ENCODE data around the gene NUP93.

Gene NUP93

DNA sequence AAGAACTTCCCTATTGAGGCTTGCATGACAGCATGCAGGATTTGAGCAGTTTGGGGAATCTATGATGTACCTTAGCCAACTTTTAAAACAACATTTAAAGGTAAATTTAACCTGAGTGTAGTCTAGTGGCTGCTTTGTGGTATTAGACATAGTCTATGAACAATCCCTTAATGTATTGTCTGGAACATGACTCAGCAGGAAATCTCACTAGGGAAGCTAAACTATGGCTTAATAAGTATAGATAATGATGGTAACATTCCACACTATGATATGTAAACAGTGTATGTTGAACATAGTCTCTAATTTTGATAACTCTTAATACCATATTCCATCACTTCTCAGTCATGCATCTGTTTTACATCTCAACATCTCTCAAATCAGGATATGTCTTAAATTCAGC is 83.0 kb downstream of the NUP93 start:
- Mint-ChIP-seq H3K27ac (no peak overlapping the region), H3K4me1 (peaks cover 13% of the 10 kb centered on the region), H3K4me3 (no peak overlapping the region), H3K27me3 (ENCODE audit: low read depth) (no peaks in the 10 kb centered on the region), H3K9me3 (no peaks in the 10 kb centered on the region), H3K36me3 (ENCODE audit: low read depth) (no peaks in the 10 kb centered on the region)
- TF ChIP-seq, protein P1, sequence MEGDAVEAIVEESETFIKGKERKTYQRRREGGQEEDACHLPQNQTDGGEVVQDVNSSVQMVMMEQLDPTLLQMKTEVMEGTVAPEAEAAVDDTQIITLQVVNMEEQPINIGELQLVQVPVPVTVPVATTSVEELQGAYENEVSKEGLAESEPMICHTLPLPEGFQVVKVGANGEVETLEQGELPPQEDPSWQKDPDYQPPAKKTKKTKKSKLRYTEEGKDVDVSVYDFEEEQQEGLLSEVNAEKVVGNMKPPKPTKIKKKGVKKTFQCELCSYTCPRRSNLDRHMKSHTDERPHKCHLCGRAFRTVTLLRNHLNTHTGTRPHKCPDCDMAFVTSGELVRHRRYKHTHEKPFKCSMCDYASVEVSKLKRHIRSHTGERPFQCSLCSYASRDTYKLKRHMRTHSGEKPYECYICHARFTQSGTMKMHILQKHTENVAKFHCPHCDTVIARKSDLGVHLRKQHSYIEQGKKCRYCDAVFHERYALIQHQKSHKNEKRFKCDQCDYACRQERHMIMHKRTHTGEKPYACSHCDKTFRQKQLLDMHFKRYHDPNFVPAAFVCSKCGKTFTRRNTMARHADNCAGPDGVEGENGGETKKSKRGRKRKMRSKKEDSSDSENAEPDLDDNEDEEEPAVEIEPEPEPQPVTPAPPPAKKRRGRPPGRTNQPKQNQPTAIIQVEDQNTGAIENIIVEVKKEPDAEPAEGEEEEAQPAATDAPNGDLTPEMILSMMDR (IDR thresholded peaks at IDR 0.05; ENCODE audit: unreplicated experiment in 3 of 3) = no peak

DNA sequence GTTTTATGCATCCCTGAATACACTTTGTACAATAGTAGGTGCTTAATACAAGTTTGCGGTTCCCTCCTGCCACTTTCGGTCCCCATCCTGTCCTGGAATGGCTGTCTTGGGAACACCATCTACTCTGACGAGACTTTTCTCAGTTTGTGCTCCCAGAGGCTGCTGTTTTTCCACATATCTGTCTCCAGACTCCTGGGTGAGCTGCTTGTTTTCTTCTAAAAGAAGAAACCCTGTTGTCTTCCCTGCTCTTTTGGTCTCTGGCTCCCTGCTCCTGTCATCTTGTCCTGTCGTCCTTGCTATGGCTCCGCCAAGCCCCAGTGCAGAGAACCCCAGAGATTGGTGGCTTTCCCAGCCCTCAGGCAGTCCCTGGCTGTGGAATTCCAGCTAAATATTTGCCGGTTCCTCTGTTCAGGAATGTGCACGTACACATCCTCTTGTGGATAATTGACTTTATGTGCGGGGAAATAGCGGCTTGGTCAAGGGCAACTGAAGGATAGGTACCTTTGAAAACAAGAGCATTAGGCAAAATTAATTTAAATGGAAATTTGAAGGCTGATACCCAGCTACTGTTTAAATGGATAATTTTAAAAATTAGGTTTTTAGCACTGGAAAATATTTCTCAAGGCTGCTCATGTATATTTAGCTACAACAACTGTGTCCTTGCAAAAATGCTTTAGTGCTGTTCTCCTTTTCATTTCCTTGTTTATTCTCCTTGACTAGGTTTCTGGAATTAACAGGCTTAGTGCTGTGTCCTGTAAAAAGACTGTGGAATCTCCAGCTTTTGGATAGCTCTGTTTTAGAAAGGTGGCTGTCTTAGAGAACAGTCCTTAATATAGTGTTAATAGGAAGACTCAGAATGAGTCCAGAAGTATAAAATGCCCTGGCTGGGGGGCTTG is 84.9 kb downstream of the NUP93 start:
- no peaks in the 10 kb centered on the region for H3K27me3 Mint-ChIP-seq (ENCODE audit: low read depth)
- peaks cover 2% of the 10 kb centered on the region for H3K36me3 Mint-ChIP-seq (ENCODE audit: low read depth)
- TF ChIP-seq, protein P1 (IDR thresholded peaks at IDR 0.05; ENCODE audit: unreplicated experiment in 3 of 3) = no peak
- peak overlapping the region; percentile 33 to 84 (median 54) for H3K27ac Mint-ChIP-seq
- peaks cover 13% of the 10 kb centered on the region for H3K4me1 Mint-ChIP-seq
- H3K4me3 Mint-ChIP-seq = peak overlapping the region in 1 of 3 experiments; percentile 31
- no peaks in the 10 kb centered on the region for H3K9me3 Mint-ChIP-seq

DNA sequence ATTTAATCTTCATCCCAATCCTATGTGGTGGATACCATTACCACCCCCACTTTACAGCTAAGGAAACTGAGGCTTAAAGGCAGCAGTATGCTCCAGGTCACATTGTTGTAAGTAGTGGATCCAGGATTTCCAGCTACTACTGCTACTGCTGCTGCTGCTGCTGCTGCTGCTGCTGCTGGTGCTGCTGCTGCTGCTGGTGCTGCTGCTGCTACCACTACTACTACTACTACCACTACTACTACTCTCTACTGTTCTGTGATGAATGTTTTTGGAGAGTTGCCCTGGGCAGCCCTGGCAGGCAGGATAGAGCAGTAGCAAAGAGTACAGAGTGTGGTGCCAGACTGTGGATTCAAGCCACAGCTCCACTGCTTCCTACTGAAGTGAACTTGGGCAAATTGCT is 85.8 kb downstream of the NUP93 start:
- no peak overlapping the region for H3K4me3 Mint-ChIP-seq
- TF ChIP-seq, protein P1 (IDR thresholded peaks at IDR 0.05; ENCODE audit: unreplicated experiment in 3 of 3) = no peak
- peaks cover 5% of the 10 kb centered on the region for H3K36me3 Mint-ChIP-seq (ENCODE audit: low read depth)
- H3K4me1 Mint-ChIP-seq = peaks cover 13% of the 10 kb centered on the region
- no peaks in the 10 kb centered on the region for H3K9me3 Mint-ChIP-seq
- no peaks in the 10 kb centered on the region for H3K27me3 Mint-ChIP-seq (ENCODE audit: low read depth)
- H3K27ac Mint-ChIP-seq = peak overlapping the region in 2 of 3 experiments; percentile 25 to 84

DNA sequence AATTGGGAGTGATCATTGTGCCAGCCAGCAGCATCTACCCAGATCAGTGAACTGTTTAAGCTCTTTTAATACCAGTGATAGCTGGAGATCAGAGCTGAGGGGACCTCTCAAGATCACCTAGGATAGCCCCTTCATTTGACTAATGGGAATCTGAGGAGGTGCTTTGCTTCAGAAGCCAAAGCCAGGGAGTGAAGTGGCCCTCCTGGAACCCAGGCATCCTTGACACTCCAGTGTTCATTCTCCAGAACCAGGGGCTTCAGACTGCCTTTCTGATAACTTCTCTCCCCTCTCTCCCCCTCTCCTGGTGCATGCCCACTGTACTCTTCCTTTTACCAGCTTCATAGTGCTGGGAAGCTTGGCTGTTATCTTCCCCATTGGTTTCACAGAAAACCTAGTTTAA is 87.1 kb downstream of the NUP93 start:
- Mint-ChIP-seq H3K4me3 (no peak overlapping the region), H3K9me3 (no peaks in the 10 kb centered on the region), H3K27ac (no peak overlapping the region), H3K27me3 (ENCODE audit: low read depth) (no peaks in the 10 kb centered on the region), H3K36me3 (ENCODE audit: low read depth) (peaks cover 10% of the 10 kb centered on the region), H3K4me1 (peaks cover 13% of the 10 kb centered on the region)
- TF ChIP-seq, protein P1 (IDR thresholded peaks at IDR 0.05; ENCODE audit: unreplicated experiment in 3 of 3) = no peak

DNA sequence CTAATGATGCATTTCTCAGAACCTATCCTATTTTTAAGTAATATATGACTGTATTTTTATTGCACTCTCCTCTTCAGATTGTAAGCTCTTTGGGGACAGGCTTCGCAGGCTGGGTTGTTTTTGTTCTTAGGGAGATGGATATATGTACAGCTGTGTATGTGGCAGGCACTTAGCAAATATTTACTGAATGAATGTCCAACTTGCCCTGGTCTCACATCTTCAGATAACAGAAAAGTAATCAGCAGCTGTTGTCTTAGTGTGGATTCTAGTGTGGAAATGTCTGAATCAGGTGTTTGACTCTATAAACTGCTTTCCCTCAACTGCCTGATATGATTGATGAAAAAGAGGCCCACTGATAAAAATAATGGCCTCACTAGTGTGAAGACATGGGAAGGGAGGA is 88.0 kb downstream of the NUP93 start:
- H3K27ac Mint-ChIP-seq = no peak overlapping the region
- H3K27me3 Mint-ChIP-seq (ENCODE audit: low read depth) = no peaks in the 10 kb centered on the region
- H3K4me1 Mint-ChIP-seq = peaks cover 13% of the 10 kb centered on the region
- TF ChIP-seq, protein P1 (IDR thresholded peaks at IDR 0.05; ENCODE audit: unreplicated experiment in 3 of 3) = no peak
- H3K36me3 Mint-ChIP-seq (ENCODE audit: low read depth) = peaks cover 10% of the 10 kb centered on the region
- H3K9me3 Mint-ChIP-seq = no peaks in the 10 kb centered on the region
- H3K4me3 Mint-ChIP-seq = no peak overlapping the region

All from nephron (organoid).